HG02623 (cell line): ENCODE results near the gene KIF21B.

ENCODE experiments used
- ATAC-seq: cut with Tn5 transposase; IDR thresholded peaks from one replicate; pipeline ENCODE4 v1.9.1; 2021; ENCODE audit warnings: moderate library complexity; ENCODE audit not compliant: unreplicated experiment

KIF21B gene

DNA sequence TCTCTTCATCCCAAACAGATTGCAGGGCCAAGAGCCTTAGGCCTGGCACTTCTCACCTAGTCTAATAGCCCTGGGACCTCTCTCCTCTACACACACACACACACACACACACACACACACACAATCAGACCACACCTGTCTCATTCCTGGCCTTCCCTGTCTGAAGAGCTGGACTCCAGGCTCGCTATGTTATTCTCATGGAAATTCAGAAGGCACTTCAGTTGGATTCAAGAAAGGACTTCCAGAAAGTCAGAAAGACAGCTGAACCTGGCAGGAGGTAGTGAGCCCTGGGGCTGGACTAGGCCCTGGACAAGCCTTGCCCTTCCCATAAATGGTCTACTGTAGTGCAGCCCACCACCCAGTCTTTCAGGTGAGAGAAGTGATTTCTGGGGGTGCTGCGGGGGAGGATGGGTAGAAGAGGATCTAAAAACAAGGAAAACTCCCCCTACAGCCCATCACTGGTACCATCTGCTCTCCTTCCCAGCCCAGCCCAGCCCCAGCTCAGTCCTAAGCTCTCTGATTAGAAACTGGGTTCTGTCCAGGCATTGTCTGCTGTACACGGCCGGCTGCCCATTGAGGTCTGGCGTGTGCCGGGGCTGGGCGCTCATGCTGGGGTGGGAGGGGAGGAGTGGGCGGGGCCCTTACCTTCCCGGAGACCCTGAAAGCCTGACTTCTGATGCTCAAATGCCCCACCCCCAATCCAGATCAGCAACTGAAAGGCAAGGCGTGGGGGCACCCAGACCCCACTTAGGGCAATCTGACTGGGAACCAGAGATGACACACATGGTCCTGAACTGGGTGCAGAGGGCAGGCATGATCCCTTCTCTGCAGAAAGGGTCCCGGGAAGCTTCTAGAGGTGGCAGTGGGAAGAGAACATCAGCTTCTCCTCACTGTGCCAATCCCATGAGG lies 2.5 kb downstream of the KIF21B start:
- ATAC-seq = no peak

DNA sequence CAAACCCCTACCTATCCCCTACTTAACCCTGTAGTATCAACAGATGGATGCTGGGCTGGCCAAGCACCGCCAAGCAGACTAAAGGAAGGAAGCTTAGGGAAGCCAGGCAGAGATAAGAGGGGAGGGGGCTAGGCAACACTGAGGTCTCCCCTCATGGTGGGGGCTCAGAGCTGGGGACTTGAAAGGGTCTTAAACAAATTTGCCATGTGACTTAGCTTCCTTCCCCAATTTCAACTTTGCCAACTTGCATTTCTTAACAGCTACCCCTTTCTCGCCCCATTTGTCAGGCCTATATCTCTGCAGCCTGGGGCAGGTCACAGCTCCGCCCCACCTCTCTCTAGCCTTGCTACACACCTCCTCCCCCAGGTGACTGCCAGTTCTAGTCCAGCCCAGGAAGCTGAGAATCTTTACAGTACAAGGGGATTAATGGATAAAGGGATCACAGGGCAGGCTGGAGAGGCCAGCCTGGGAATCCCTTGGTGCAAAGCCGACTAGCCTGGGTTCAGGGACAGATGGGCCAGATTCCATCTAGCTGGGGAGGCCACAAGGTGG lies 3.4 kb downstream of the KIF21B start:
- no peak for ATAC-seq

DNA sequence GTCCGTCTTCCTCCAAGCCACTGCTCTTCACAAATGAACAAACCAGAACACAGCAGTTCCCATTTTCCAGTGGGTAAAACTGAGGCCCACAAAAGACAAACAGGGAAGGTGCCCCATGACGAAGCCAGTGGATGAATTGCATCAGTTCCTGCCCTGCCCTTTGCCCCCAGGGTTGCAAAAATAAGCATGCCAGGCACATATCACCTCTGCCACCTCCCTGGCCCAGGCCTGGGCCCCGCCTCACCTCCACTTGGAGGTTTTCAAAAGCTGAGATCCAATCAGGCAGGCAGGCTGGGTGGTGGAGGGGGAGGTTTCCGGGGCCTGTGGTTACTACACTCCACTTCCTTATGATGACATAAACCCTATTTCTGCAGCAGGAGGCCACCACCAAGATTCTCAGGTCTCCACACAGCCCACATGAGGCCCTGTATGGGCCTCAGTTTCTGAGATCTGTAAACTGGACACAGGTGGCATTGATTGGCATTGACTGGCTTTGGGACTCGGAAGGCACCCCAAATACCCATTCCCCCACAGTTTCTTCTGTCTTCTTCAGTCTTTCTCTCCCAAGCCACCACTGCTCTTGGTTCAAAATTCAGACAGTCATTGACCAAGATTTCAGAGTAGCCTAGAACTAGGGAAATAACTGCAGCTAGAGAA lies 4.1 kb downstream of the KIF21B start:
- peak; percentile 75 for ATAC-seq

DNA sequence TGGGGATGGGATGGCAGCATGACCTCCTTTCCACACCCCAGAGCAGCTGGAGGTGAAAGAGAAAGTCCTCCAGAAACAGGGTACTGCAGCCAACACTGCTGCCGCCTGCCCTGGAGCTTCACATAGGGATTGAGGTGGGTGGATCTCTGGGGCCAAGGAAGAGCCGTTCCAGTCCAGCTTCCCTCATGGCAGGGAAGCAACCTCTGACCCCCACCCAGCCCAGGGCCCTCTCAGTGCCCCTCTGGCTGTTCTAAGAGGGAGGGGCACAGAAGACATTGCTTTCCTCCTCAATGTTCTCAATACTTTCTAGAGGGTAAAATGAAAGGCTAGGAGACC lies 5.7 kb downstream of the KIF21B start:
- no peak for ATAC-seq

DNA sequence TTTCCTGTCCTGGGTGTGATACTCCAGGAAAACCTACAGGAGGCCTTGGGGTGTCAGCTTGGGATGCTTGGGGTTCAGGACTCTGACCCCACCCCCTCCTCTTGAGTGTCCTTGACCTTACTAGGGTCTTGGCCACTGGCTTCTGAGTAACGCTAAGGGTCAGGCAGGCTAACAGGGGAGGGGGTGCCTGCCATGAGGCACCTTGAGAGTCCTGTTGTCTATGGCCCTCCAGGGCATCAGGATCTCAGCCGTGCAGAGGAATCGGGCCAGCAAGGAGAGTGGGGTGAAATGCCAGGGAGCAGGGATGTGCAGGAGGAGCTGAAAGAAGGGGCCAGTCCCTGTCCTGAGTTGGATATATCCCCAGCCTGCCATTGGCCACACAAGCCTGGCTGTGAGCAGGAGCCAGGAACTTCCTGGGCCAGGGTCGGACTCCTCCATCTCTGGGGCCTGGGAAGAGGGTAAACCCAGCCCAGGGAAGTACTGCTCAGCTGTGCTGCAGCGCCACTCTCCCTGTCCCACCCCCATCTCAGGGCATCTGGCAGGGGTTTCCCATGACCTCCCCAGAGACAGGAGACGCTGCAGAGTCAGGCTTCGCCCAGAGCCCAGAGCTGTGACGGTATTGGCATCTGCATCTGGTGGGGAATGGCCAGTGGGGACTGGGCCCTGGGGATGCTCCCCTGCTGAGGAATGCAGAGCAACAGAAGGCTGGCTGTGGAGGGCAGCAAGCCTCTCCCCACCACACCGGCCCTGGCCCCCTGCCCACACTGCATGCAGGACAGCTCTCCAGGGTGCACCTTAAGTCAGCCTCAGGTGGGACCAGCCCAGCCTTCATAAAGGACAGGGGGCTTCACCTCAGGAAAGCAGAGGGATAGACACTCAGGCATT lies 6.3 kb downstream of the KIF21B start:
- ATAC-seq = peak; percentile 24

DNA sequence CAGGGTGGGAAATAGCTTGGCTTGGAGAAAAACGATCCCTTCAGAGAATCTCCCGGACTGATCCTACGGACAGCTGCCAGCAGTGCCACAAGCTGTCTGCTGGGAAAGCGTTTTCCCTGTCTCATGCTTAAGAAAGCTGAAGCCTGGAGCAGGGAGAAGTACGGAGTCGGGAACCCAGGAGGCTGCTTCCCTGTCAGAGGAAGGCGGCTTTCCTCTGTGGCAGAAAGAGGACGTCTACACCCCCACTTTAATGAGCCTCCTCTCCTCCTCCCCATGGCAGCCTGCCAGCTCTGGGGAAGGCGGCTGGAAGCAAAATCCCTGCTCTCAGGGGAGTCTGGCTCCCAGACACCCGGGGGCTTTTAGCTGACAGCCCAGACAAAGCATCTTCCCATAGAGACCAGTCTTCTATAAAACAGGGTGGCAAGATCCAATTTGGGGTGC lies 7.3 kb downstream of the KIF21B start:
- ATAC-seq = no peak

DNA sequence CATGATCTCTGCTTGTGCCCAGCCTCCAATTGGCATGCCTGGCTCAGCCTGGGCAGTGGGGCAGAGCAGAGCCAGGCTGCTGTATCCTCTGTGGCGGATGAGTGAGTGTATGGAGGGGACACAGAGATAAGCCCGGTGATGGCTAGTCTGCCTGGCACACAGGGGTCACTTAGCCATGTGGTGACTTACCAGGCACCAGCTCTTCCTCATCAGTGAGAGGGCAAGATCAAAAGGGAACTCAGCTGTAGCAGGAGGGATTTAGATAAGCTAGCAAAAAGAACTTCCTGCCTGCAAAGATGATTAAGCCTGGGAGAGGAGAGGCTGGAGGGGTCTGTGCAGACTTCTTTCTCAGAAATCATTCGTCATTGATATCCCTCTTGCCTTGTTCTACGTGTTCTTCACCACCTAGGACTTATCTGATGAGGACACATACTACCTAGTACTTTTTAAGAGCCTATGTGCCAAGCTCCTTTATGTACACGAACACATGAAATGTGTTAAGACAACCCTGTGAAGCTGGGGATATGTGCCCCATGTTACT lies 7.9 kb downstream of the KIF21B start:
- no peak for ATAC-seq

DNA sequence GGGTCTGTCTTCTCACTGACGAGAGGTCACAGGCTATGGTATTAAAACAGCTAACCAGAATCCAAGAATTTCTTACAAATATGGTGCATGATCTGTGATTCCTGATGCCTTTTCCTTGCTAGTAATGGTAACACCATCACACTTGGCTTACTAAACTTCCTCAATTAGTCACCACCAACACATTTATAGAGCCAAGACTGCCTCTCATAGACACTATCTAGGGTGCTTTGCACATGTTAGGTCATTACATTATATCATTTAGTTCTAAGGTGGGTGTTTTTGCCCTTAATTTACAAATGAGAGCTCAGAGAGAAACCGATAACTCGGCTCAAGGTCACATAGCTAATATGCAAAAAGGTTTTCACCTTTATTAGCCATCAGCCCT lies 8.7 kb downstream of the KIF21B start:
- ATAC-seq = no peak

DNA sequence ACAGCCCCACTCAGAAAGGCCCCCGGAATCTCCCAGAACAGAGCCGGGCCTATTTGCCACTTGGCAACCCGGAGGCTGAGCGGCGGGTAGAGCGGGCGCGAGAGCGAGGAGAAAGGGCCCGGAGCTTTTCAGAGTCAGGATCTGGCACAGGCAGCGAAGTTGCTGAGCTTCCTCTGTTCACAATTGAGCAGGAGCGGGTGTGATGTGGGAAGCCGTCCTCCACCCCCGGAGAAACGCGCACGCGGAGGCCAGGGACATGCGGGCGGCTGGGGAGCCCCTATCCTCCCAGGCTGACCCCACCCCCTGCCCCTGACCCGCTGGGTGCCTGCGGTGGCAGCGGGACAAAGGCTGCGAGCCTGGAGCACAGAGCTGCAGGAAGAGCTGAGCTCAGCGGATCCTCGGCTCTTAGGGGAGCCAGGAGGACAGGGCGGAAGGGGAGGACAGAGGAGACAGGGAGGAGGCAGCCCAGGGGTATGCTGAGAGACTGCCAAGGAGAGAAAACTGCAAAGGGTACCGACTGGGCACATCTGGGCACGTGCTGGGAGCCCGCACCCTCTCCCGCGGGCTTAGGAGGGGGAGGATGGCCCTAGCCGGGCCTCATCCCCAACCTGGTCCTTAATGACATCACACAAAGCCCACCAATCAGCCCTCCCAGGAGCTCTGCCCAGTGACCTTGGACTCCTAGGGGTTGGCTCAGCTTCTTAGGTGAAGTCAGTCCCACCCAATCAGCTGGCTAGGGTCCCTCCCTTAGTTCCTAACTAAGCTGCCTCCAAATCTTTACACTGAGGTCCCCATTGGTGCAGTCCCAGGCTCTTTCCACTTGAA lies 9.3 kb downstream of the KIF21B start:
- no peak for ATAC-seq

DNA sequence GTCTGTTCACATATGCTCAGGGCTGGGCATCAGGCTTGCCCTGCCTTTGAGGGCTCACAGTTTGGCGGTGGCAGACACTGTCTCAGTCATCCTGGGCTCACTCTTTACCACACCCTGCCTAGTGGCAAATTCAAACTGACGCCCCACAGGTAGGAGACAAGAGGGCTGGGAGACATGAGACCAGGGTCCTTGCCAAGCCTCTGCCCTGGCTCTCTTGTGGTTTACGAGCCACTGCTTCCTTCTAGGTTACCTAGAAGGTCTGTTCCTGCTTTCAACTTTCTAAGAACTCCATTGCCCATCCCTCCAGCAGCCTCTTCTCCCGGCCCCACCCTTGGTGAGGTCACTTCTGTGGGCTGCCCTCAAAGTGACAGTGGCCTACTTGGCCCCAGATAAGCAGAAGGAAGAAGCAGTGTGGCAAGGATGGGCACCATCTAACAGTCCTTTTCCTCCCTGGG lies 10.5 kb downstream of the KIF21B start:
- no peak for ATAC-seq

DNA sequence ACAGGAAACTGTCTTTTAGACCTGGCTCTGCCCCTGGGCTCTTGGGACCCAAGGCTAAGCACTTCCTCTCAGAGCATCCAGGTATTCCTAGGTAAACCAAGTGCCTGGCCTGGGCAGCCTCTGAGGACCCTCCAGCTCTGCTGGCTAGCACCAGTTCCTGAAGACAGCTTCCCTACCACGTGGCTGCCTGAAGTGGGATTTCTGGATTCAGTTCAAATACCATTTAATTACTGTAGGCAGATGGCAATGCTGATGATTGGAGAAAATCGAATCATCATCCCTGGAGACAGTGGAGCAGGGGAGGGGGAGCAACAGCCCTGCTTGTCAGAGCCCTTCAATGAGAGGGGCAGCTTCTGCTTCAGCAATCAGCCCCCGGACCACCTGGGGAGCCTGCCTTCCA lies 11.9 kb downstream of the KIF21B start:
- ATAC-seq = no peak

DNA sequence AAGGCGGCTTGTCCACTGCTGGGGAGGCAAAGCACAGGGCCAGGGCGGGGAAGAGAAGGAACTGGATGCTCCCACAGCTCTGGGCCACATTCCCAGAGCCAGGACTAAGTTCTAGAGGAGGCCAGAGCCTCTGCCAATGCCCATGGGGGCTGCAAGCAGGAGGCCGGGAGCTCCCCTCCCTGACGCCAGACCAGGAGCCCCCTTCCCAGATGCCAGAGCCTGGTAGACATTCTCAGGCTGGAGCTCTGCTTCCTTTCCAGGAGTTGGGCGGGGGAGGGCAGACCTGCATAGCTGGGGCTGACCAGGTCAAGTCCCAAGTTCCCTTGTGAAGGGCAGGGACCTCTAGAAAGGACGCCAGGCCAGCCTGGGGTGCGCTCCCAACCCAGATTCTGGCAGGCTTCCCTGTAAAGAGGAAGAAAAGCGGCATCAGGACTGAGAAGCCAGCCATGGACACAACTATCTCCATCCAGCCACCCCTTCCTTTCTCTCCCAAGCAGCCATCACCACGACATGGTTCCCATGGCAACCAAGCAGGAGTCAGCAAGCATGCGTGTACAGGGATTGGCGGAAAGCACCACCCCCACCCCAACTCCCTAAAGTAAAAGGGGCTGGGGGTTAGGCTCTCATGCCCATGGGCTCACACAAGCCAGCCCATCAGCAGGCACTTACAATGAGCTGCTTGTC lies 13.4 kb downstream of the KIF21B start:
- ATAC-seq = no peak

DNA sequence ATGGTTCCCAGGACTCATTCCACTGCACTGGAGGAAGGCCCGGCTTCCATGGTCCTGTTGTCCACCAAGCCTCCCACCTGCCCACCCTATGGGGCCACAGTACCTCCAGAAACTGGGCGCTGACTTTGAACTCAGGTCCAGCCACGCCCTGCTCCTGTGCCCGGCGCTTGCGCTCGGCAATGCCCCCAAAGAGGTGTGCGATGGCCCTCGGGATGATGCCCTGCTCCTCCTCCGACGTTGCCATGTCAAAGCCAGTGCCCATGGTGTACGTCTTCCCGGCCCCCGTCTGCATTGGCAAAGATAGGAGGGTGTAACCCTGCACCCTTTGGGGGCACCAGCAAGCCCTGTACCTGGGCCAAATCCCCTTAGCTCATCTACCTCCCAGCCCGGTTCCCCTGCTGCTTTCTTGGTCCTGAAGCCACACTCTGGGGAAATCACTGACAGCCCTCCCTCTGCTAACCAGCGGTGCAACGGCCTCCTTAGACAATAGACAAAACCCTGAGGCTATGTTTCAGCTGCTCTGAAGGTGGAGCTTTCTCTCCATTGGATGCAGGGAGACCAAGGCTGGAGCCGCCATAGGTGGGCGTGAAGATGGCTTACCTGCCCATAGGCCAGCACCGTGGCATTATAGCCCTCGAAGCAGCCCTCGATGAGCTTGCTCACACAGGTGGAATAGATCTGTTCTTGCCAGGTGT lies 14.7 kb downstream of the KIF21B start:
- no peak for ATAC-seq

DNA sequence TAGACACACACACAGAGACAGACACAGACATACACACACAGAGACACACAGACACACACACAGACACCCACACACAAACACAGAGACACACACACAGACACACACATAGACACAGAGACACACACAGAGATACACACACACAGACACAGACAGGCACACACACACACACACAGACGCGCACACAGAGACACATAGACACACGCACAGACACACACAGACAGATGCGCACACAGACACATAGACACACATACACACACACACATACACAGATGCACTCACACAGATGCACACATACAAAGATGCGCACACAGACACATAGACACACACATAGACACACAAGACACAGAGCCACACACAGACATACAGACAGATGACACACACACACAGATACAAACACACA lies 16.0 kb downstream of the KIF21B start:
- ATAC-seq = no peak

DNA sequence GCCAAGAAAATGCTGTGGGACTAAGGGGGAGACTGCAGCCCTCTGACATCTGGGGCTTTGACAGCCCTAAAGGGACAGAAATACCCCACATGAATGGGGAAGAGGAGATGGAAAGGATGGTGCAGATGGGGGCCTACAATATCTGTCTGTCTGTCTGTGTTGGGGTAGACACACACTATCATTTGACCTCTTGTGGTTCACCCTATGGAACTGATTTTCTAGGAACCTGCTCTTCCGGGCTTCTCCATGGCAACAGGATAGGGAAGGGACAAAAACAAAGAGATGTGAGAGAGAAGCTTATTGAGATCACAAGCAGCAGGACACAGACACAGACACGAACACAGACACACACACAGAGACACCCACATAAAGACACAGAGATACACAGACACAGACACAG lies 17.1 kb downstream of the KIF21B start:
- no peak for ATAC-seq

DNA sequence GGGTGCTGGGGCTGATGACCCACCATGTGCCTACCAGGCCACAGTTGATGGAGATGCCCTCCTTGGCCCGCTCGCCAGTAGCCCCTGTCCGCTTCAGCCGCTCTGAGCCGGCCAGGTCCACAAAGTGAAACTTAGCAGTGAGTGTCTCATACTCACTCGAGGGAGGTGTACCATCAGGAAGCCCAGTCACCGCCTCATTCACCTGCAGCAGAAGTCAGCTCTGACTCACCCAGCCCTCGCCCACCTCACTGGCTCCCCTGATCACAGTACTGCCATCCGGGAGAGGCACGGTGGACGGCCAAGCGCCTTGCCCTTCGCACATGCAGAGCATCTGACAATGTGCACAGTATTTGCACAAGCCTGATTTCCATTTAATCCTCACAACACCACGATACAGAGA lies 18.8 kb downstream of the KIF21B start:
- no peak for ATAC-seq

DNA sequence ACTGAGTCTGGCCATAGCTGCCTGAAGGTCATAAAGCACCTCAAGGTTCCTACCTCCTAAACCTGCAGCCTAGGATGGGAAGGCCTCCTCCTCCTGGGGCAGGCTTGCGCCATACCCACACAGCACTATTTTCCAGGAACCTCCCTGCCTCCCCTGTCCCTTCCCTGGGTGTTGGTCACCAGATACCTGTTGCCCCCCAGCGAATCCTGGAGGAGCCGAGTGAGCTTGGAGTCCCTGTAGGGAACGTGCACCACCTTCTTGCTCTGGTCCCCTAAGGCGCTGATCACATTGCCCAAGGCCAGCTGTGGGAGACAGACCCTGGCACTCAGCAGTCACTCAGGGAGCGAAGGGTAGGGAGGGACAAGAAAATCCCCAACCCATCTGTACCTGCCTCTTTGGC lies 19.4 kb downstream of the KIF21B start:
- no peak for ATAC-seq

DNA sequence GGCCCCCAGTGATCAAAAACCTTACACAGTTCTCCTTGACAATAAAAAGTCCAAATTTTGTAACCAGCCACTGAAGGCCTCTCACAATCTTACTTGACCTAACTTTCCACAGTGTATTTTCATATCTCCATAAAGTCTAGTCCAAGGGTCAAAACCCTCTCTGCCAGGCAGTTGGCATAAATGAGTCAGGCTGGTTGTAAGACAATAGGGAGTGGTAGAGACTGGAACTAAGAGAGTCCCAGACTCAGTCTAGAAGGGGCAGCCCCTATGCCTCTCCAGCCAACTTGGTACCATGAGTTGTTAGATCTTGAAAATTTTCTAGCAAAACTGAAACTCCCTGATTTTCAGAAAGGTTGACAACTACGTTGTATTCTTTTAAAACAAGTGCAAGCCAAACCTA lies 21.0 kb downstream of the KIF21B start:
- no peak for ATAC-seq

DNA sequence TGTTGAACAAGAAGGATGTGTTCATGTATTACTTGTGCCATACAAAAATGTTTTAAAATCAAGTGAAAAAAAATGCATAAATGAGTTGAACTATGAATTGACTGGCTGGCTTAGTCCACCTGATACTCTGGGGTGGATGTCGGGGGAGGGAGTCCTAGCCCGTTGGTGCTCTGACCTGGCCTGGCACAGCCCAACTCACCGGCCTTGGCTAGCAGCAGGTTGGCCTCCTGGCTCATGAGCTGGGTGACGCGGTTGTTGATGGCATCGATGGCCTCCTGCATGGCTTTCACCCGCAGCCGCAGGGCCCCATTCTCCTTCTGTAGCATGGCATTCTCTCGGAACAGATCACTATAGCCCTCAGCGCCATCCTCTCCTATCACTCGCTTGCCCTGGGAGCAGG lies 21.6 kb downstream of the KIF21B start:
- no peak for ATAC-seq
